HG02588 (cell line): ENCODE measurements around the gene TASL.
"Not testable (repeated sequence)": the region's sequence is repeated elsewhere in the genome, so short reads cannot be mapped to it uniquely, and the experiment has no call there.

Source experiments
- ATAC-seq: cut with Tn5 transposase; IDR thresholded peaks from one replicate; pipeline ENCODE4 v1.9.1; 2021; ENCODE audit warnings: mild to moderate bottlenecking, moderate library complexity; ENCODE audit not compliant: unreplicated experiment

The TASL gene

GRCh38 chrX:30580641-30581040 is 3.1 kb upstream of the TASL start:
- no peak for ATAC-seq

- no peak for ATAC-seq
Observed at GRCh38 chrX:30576881-30577280, 685 bp downstream of the TASL start.

- ATAC-seq, result no peak
Observed at GRCh38 chrX:30573125-30573524, 4.4 kb downstream of the TASL start.

GRCh38 chrX:30572678-30573077 is 4.9 kb downstream of the TASL start:
- ATAC-seq, result no peak

- peak; percentile 43 for ATAC-seq
Observed at GRCh38 chrX:30572004-30572403, 5.6 kb downstream of the TASL start.

GRCh38 chrX:30570505-30570904 is 7.1 kb downstream of the TASL start:
- ATAC-seq, result no peak

GRCh38 chrX:30568136-30568535 is 9.4 kb downstream of the TASL start:
- peak; percentile 76 for ATAC-seq

GRCh38 chrX:30563070-30563469 is 14.5 kb downstream of the TASL start:
- ATAC-seq, result not testable (repeated sequence)

GRCh38 chrX:30561191-30561590 is 16.4 kb downstream of the TASL start:
- no peak for ATAC-seq

GRCh38 chrX:30538271-30538670 is 39.3 kb downstream of the TASL start:
- ATAC-seq, result no peak

GRCh38 chrX:30533835-30534234 is 43.7 kb downstream of the TASL start:
- ATAC-seq, result no peak

- no peak for ATAC-seq
Observed at GRCh38 chrX:30533266-30533665, 44.3 kb downstream of the TASL start.

GRCh38 chrX:30530606-30531005 is 47.0 kb downstream of the TASL start:
- no peak for ATAC-seq

GRCh38 chrX:30525732-30526131 is 51.8 kb downstream of the TASL start:
- no peak for ATAC-seq

GRCh38 chrX:30521440-30522182 is 56.0 kb downstream of the TASL start:
- ATAC-seq, result no peak

- no peak for ATAC-seq
Observed at GRCh38 chrX:30513284-30513683, 64.3 kb downstream of the TASL start.
